GM23338 (cell line): Measurements from ENCODE around the gene NCAPH2. TPM values are rescaled to one million over a fixed set of nuclear protein-coding genes. Genes with fewer than 3 reads are reported as not detected.

Experiments
- ATAC-seq: fragments of 200-7000 bp; cut with Tn5 transposase; 3 replicates; pipeline ENCODE4 v1.9.1; 2020
- DNase-seq: peaks from one replicate; pipeline ENCODE4 v3.0.0-alpha.2; 2015; ENCODE audit warnings: low spot score
- H2AFZ ChIP-seq: fragments of 200-600 bp; sonication (generic); 2 replicates; pipeline ENCODE4 v1.8.0; 2016; ENCODE audit warnings: antibody characterized with exemption, mild to moderate bottlenecking, moderate library complexity
- H3F3A ChIP-seq: fragments of 200-600 bp; sonication (generic); replicated peaks from 2 replicates; pipeline ENCODE4 v1.8.0; 2017; ENCODE audit warnings: antibody characterized with exemption, mixed run types, low read depth
- H3K27ac ChIP-seq: fragments of 200-600 bp; sonication (generic); 2 replicates; pipeline ENCODE4 v1.6.1; 2016; ENCODE audit warnings: low read depth
- H3K27me3 ChIP-seq: fragments of 200-600 bp; sonication (generic); 2 replicates; pipeline ENCODE4 v1.8.0; 2016; ENCODE audit warnings: mild to moderate bottlenecking, mixed run types, moderate library complexity; ENCODE audit not compliant: insufficient read depth
- H3K36me3 ChIP-seq: fragments of 200-600 bp; sonication (generic); 2 replicates; pipeline ENCODE4 v1.8.0; 2016; ENCODE audit warnings: mild to moderate bottlenecking; ENCODE audit not compliant: insufficient read depth
- H3K4me1 ChIP-seq: fragments of 200-600 bp; sonication (generic); 2 replicates; pipeline ENCODE4 v1.8.0; 2016; ENCODE audit warnings: mild to moderate bottlenecking, moderate library complexity; ENCODE audit not compliant: insufficient read depth
- H3K4me2 ChIP-seq: fragments of 200-600 bp; sonication (generic); 2 replicates; pipeline ENCODE4 v1.7.1; 2017; ENCODE audit warnings: mixed run types
- H3K4me3 ChIP-seq: fragments of 200-600 bp; sonication (generic); 2 replicates; pipeline ENCODE4 v1.6.1; 2016; ENCODE audit warnings: mixed run types
- H3K79me2 ChIP-seq: fragments of 200-600 bp; sonication (generic); replicated peaks from 2 replicates; pipeline ENCODE4 v1.8.0; 2017; ENCODE audit warnings: mild to moderate bottlenecking; ENCODE audit not compliant: insufficient read depth
- H3K9me2 ChIP-seq: fragments of 200-600 bp; sonication (generic); 2 replicates; pipeline ENCODE4 v1.8.0; 2017; ENCODE audit not compliant: insufficient read depth
- H4K20me1 ChIP-seq: fragments of 200-600 bp; sonication (generic); replicated peaks from 2 replicates; pipeline ENCODE4 v1.8.0; 2017; ENCODE audit warnings: mild to moderate bottlenecking; ENCODE audit not compliant: insufficient read depth
- H3K27ac Mint-ChIP-seq: 2 replicates; pipeline ENCODE4 v1.8.0; 2020; ENCODE audit warnings: inconsistent platforms, mild to moderate bottlenecking, moderate library complexity, mixed read lengths
- H3K27me3 Mint-ChIP-seq: 3 replicates; pipeline ENCODE4 v1.8.0; 2022; ENCODE audit warnings: low read depth, mild to moderate bottlenecking, moderate library complexity, mixed read lengths, inconsistent platforms; ENCODE audit not compliant: insufficient read depth, poor library complexity
- H3K36me3 Mint-ChIP-seq: 3 replicates; pipeline ENCODE4 v1.8.0; 2021; ENCODE audit warnings: low read depth, mild to moderate bottlenecking, inconsistent platforms, moderate library complexity, mixed read lengths
- H3K4me1 Mint-ChIP-seq: 3 replicates; pipeline ENCODE4 v1.8.0; 2020; ENCODE audit warnings: mild to moderate bottlenecking, inconsistent platforms, mixed read lengths
- H3K4me3 Mint-ChIP-seq: 3 replicates; pipeline ENCODE4 v1.8.0; 2021; ENCODE audit warnings: moderate library complexity, mild to moderate bottlenecking, inconsistent platforms, mixed read lengths
- H3K9me3 Mint-ChIP-seq: 3 replicates; pipeline ENCODE4 v1.8.0; 2020; ENCODE audit warnings: moderate library complexity, mild to moderate bottlenecking, inconsistent platforms, mixed read lengths
- CREB1 ChIP-seq: fragments of 250-450 bp; sonication (Bioruptor Pico); IDR thresholded peaks from 2 replicates; pipeline ENCODE4 v1.5.0; 2020; ENCODE audit warnings: low read depth, mild to moderate bottlenecking, moderate library complexity
- CTCF ChIP-seq, 2 experiments: fragments of 200-600 bp in 1 of 2; sonication (generic) in 1 of 2; conservative IDR thresholded peaks; 2 replicates each; pipeline versions ENCODE4 v1.5.1 to v1.6.1; 2016 to 2017; ENCODE audit warnings: antibody characterized with exemption in 2 of 2, low read depth in 2 of 2, mild to moderate bottlenecking in 2 of 2, moderate library complexity in 1 of 2
- EZH2 ChIP-seq: fragments of 200-600 bp; sonication (generic); IDR thresholded peaks from one replicate; pipeline ENCODE4 v1.8.0; 2017; ENCODE audit warnings: antibody characterized with exemption, mild to moderate bottlenecking, low read depth; ENCODE audit not compliant: unreplicated experiment
- EZH2phosphoT487 ChIP-seq: fragments of 200-600 bp; sonication (generic); IDR thresholded peaks from one replicate; pipeline ENCODE4 v1.8.1; 2018; ENCODE audit warnings: antibody characterized with exemption; ENCODE audit not compliant: unreplicated experiment
- JUNB ChIP-seq: IDR thresholded peaks from one replicate; pipeline ENCODE4 v1.6.1; 2016; ENCODE audit warnings: antibody characterized with exemption; ENCODE audit not compliant: unreplicated experiment
- STAT1 ChIP-seq: IDR thresholded peaks from one replicate; pipeline ENCODE4 v1.6.1; 2016; ENCODE audit warnings: antibody characterized with exemption; ENCODE audit not compliant: unreplicated experiment
- ZNF114 ChIP-seq: fragments of 250-450 bp; sonication (Bioruptor Pico); IDR thresholded peaks from 2 replicates; pipeline ENCODE4 v1.5.0; 2020; ENCODE audit warnings: mild to moderate bottlenecking, moderate library complexity
- ZNF331 ChIP-seq: fragments of 250-450 bp; sonication (Bioruptor Pico); IDR thresholded peaks from 2 replicates; pipeline ENCODE4 v1.5.0; 2020; ENCODE audit warnings: low read depth, mild to moderate bottlenecking, moderate library complexity
- polyA plus RNA-seq: library from polyadenylated mRNA; unstranded; fragments of >200 nt; fragmentation: Nextera tagmentation; extraction: Ambion mirVana; gene quantifications from 2 replicates; pipeline ENCODE4 v1.2.1, GENCODE V29; 2016
- total RNA-seq: library from RNA; depleted of rRNA; stranded (reverse); fragments of >200 nt; shearing (Covaris generic); gene quantifications from 2 replicates; pipeline ENCODE4 v1.2.3, GENCODE V29; 2014
- TF ChIP-seq, protein P1 (sequence below): fragments of 250-450 bp; sonication (Bioruptor Pico); IDR thresholded peaks from 2 replicates; pipeline ENCODE4 v1.5.0; 2020; ENCODE audit warnings: mild to moderate bottlenecking, moderate library complexity
- TF ChIP-seq, protein P2 (sequence below): IDR thresholded peaks from 2 replicates; pipeline ENCODE4 v1.6.1; 2016; ENCODE audit warnings: antibody characterized with exemption
- TF ChIP-seq, protein P3 (sequence below): IDR thresholded peaks from one replicate; pipeline ENCODE4 v1.6.1; 2018; ENCODE audit warnings: antibody characterized with exemption; ENCODE audit not compliant: unreplicated experiment

Gene NCAPH2
- total and polyA plus RNA-seq, 2 experiments from 2014 or later, result 52.2 to 76.1 TPM

DNA sequence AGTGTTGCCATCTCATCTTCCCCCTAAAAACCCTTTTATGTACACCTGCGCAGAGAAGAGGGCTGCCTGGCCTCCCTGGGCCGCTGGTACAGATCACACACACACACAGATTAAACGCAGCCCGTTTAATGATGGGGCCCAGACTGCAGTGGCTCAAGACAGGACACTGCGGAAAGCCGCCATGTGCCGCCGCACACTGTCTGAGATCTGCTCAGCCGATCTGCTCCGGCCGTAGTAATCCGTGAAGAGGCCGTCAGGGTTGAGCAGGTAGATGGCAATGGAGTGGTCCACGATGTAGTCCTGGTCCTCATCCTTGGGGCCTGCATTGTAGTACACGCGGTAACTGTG is 15.4 kb downstream of the NCAPH2 start (continued):
- TF ChIP-seq, protein P1, sequence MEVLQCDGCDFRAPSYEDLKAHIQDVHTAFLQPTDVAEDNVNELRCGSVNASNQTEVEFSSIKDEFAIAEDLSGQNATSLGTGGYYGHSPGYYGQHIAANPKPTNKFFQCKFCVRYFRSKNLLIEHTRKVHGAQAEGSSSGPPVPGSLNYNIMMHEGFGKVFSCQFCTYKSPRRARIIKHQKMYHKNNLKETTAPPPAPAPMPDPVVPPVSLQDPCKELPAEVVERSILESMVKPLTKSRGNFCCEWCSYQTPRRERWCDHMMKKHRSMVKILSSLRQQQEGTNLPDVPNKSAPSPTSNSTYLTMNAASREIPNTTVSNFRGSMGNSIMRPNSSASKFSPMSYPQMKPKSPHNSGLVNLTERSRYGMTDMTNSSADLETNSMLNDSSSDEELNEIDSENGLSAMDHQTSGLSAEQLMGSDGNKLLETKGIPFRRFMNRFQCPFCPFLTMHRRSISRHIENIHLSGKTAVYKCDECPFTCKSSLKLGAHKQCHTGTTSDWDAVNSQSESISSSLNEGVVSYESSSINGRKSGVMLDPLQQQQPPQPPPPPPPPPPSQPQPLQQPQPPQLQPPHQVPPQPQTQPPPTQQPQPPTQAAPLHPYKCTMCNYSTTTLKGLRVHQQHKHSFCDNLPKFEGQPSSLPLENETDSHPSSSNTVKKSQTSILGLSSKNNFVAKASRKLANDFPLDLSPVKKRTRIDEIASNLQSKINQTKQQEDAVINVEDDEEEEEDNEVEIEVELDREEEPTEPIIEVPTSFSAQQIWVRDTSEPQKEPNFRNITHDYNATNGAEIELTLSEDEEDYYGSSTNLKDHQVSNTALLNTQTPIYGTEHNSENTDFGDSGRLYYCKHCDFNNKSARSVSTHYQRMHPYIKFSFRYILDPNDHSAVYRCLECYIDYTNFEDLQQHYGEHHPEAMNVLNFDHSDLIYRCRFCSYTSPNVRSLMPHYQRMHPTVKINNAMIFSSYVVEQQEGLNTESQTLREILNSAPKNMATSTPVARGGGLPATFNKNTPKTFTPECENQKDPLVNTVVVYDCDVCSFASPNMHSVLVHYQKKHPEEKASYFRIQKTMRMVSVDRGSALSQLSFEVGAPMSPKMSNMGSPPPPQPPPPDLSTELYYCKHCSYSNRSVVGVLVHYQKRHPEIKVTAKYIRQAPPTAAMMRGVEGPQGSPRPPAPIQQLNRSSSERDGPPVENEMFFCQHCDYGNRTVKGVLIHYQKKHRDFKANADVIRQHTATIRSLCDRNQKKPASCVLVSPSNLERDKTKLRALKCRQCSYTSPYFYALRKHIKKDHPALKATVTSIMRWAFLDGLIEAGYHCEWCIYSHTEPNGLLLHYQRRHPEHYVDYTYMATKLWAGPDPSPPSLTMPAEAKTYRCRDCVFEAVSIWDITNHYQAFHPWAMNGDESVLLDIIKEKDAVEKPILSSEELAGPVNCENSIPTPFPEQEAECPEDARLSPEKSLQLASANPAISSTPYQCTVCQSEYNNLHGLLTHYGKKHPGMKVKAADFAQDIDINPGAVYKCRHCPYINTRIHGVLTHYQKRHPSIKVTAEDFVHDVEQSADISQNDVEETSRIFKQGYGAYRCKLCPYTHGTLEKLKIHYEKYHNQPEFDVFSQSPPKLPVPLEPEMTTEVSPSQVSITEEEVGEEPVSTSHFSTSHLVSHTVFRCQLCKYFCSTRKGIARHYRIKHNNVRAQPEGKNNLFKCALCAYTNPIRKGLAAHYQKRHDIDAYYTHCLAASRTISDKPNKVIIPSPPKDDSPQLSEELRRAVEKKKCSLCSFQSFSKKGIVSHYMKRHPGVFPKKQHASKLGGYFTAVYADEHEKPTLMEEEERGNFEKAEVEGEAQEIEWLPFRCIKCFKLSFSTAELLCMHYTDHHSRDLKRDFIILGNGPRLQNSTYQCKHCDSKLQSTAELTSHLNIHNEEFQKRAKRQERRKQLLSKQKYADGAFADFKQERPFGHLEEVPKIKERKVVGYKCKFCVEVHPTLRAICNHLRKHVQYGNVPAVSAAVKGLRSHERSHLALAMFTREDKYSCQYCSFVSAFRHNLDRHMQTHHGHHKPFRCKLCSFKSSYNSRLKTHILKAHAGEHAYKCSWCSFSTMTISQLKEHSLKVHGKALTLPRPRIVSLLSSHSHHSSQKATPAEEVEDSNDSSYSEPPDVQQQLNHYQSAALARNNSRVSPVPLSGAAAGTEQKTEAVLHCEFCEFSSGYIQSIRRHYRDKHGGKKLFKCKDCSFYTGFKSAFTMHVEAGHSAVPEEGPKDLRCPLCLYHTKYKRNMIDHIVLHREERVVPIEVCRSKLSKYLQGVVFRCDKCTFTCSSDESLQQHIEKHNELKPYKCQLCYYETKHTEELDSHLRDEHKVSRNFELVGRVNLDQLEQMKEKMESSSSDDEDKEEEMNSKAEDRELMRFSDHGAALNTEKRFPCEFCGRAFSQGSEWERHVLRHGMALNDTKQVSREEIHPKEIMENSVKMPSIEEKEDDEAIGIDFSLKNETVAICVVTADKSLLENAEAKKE, result no peak
- TF ChIP-seq ZNF331 (CRISPR knock-in tag) (no peak), EZH2 (no peak), JUNB (no peak), ZNF114 (no peak)

DNA sequence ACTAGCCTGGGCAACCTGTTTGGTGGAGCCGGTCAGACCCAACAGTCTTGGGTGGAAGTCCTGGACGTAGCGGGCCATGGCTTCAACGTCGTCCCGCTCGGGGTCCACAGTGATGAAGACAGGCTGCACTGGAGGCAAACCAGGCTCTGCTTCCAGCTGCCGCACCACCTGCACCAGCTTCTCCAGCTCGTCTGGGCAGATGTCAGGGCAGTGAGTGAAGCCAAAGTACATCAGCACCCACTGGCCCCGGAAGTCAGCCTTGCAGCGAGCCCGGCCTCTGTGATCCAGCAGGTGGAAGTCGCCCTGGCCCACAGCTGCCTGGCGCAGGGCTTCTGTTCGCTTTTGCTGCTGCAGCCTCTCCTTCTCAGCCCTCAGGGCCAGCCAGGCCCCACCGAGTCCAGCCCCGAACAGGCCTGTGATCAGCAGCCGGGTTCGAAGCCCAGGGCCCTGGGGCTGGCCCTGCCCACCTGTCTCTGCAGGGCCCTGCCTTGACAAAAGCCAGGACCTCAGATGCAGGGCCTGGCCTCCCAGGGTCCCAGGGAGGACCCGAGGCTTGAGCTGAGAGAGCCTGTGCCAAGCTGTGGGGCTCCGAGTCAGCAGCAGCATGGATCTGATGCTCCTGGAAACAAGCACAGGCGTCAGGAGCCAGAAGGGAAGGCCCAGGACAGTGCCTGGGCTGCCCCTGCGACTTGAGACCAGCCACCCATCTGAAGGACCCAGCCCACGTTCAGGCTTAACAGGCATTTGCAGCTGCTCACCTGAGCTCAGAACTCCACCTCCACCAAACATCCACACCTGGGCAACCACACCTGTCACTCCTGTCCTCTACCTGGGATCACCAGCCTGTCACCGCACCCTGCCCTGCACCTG is 16.0 kb downstream of the NCAPH2 start:
- ATAC-seq (no peak), DNase-seq (no peak)
- Histone ChIP-seq H3K27me3 (peaks cover 25% of the 10 kb centered on the region), H2AFZ (no peak overlapping the region), H3K36me3 (no peaks in the 10 kb centered on the region; the same call in 1 of the 2 replicates), H4K20me1 (no peaks in the 10 kb centered on the region; the same call in 1 of the 2 replicates), H3K9me2 (no peaks in the 10 kb centered on the region), H3K27ac (no peak overlapping the region), H3K4me1 (no peaks in the 10 kb centered on the region; the same call in 1 of the 2 replicates), H3K4me3 (peak overlapping the region; percentile 84), H3K4me2 (peak overlapping the region; percentile 94), H3F3A (peaks cover 4% of the 10 kb centered on the region), H3K79me2 (no peaks in the 10 kb centered on the region)
- TF ChIP-seq, protein P2, sequence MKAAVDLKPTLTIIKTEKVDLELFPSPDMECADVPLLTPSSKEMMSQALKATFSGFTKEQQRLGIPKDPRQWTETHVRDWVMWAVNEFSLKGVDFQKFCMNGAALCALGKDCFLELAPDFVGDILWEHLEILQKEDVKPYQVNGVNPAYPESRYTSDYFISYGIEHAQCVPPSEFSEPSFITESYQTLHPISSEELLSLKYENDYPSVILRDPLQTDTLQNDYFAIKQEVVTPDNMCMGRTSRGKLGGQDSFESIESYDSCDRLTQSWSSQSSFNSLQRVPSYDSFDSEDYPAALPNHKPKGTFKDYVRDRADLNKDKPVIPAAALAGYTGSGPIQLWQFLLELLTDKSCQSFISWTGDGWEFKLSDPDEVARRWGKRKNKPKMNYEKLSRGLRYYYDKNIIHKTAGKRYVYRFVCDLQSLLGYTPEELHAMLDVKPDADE, result no peak
- no peak for TF ChIP-seq STAT1
- TF ChIP-seq, protein P3, sequence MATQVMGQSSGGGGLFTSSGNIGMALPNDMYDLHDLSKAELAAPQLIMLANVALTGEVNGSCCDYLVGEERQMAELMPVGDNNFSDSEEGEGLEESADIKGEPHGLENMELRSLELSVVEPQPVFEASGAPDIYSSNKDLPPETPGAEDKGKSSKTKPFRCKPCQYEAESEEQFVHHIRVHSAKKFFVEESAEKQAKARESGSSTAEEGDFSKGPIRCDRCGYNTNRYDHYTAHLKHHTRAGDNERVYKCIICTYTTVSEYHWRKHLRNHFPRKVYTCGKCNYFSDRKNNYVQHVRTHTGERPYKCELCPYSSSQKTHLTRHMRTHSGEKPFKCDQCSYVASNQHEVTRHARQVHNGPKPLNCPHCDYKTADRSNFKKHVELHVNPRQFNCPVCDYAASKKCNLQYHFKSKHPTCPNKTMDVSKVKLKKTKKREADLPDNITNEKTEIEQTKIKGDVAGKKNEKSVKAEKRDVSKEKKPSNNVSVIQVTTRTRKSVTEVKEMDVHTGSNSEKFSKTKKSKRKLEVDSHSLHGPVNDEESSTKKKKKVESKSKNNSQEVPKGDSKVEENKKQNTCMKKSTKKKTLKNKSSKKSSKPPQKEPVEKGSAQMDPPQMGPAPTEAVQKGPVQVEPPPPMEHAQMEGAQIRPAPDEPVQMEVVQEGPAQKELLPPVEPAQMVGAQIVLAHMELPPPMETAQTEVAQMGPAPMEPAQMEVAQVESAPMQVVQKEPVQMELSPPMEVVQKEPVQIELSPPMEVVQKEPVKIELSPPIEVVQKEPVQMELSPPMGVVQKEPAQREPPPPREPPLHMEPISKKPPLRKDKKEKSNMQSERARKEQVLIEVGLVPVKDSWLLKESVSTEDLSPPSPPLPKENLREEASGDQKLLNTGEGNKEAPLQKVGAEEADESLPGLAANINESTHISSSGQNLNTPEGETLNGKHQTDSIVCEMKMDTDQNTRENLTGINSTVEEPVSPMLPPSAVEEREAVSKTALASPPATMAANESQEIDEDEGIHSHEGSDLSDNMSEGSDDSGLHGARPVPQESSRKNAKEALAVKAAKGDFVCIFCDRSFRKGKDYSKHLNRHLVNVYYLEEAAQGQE, result no peak
- TF ChIP-seq EZH2phosphoT487, result no peak
- no peak for TF ChIP-seq CTCF (conservative IDR thresholded peaks at IDR 0.05; ENCODE audit: low read depth in 2 of 2)
- TF ChIP-seq CREB1 (CRISPR knock-in tag), result no peak
- TF ChIP-seq EZH2, result no peak
- H3K27ac Mint-ChIP-seq, result peak overlapping the region; percentile 78
- H3K36me3 Mint-ChIP-seq, result peaks cover 17% of the 10 kb centered on the region
- H3K4me3 Mint-ChIP-seq, result peak overlapping the region; percentile 89
- peaks cover 11% of the 10 kb centered on the region for H3K4me1 Mint-ChIP-seq
- H3K9me3 Mint-ChIP-seq, result peaks cover 4% of the 10 kb centered on the region; the same call in 2 of the 3 replicates
- H3K27me3 Mint-ChIP-seq, result peaks cover 29% of the 10 kb centered on the region
